GM21360 (cell line): ENCODE measurements around the gene C4orf50.
"Not testable (repeated sequence)": the region's sequence is repeated elsewhere in the genome, so short reads cannot be mapped to it uniquely, and the experiment has no call there.

Experiments used
- ATAC-seq: cut with Tn5 transposase; IDR thresholded peaks from one replicate; pipeline ENCODE4 v1.9.1; 2021; ENCODE audit warnings: mild to moderate bottlenecking, moderate library complexity; ENCODE audit not compliant: unreplicated experiment

Gene C4orf50

GRCh38 chr4:6019316-6020263, 1.4 kb upstream of the C4orf50 start:
- ATAC-seq: no peak

- no peak for ATAC-seq
These were observed 431 bp downstream of the C4orf50 start for GRCh38 chr4:6017800-6018199.

GRCh38 chr4:6017030-6017429, 1.2 kb downstream of the C4orf50 start:
- ATAC-seq: no peak

- ATAC-seq: no peak
These were observed 4.7 kb downstream of the C4orf50 start for GRCh38 chr4:6013564-6013963.

- no peak for ATAC-seq
These were observed 6.0 kb downstream of the C4orf50 start for GRCh38 chr4:6012200-6012599.

GRCh38 chr4:6011686-6012085, 6.5 kb downstream of the C4orf50 start:
- ATAC-seq: no peak

- no peak for ATAC-seq
These were observed 7.0 kb downstream of the C4orf50 start for GRCh38 chr4:6011271-6011671.

GRCh38 chr4:6010789-6011188, 7.4 kb downstream of the C4orf50 start:
- no peak for ATAC-seq

GRCh38 chr4:6009452-6009851, 8.8 kb downstream of the C4orf50 start:
- no peak for ATAC-seq

- ATAC-seq: no peak
These were observed 9.4 kb downstream of the C4orf50 start for GRCh38 chr4:6008766-6009385.

- no peak for ATAC-seq
These were observed 10.1 kb downstream of the C4orf50 start for GRCh38 chr4:6008092-6008551.

GRCh38 chr4:6005175-6005574, 13.1 kb downstream of the C4orf50 start:
- no peak for ATAC-seq

- ATAC-seq: not testable (repeated sequence)
These were observed 14.7 kb downstream of the C4orf50 start for GRCh38 chr4:6003485-6003884.

- ATAC-seq: no peak
These were observed 15.3 kb downstream of the C4orf50 start for GRCh38 chr4:6002926-6003325.

- no peak for ATAC-seq
These were observed 15.8 kb downstream of the C4orf50 start for GRCh38 chr4:6002492-6002833.

- no peak for ATAC-seq
These were observed 16.3 kb downstream of the C4orf50 start for GRCh38 chr4:6001680-6002491.

GRCh38 chr4:5999830-6000365, 18.3 kb downstream of the C4orf50 start:
- ATAC-seq: no peak

- ATAC-seq: no peak
These were observed 18.9 kb downstream of the C4orf50 start for GRCh38 chr4:5999356-5999755.

- peak; percentile 65 for ATAC-seq
These were observed 19.8 kb downstream of the C4orf50 start for GRCh38 chr4:5998333-5998936.

- ATAC-seq: no peak
These were observed 21.6 kb downstream of the C4orf50 start for GRCh38 chr4:5996641-5997040.
